ENCODE results near the gene CDADC1. TPM values are rescaled to one million over a fixed set of nuclear protein-coding genes. Genes with fewer than 3 reads are reported as not detected.

Gene CDADC1
- total and polyA plus RNA-seq, 2 of the 13 experiments (the other 11 are each of a cell fraction or from before 2014, with no cell fraction given): 2.4 to 9.0 TPM

- TF ChIP-seq ZBTB39 (CRISPR knock-in tag; IDR thresholded peaks at IDR 0.05) (no peak), ZNF740 (CRISPR knock-in tag; IDR thresholded peaks at IDR 0.05) (no peak), XBP1 (CRISPR knock-in tag; IDR thresholded peaks at IDR 0.05) (no peak), MAF1 (CRISPR knock-in tag; IDR thresholded peaks at IDR 0.05; ENCODE audit: borderline replicate concordance) (no peak), IKZF4 (CRISPR knock-in tag; IDR thresholded peaks at IDR 0.05; ENCODE audit: borderline replicate concordance, low read depth, not compliant biosample characterization) (no peak), ZEB1 (IDR thresholded peaks at IDR 0.05; ENCODE audit: insufficient replicate concordance, low read depth) (no peak), ZNF512 (CRISPR knock-in tag; IDR thresholded peaks at IDR 0.05) (no peak), ATF4 (CRISPR knock-in tag; IDR thresholded peaks at IDR 0.05) (no peak), CC2D1A (CRISPR knock-in tag; IDR thresholded peaks at IDR 0.05) (no peak), ZNF646 (CRISPR knock-in tag; IDR thresholded peaks at IDR 0.05) (no peak), AGO2 (optimal IDR thresholded peaks at IDR 0.05; ENCODE audit: low read depth, low read length) (no peak), NFKBIZ (CRISPR knock-in tag; IDR thresholded peaks at IDR 0.05) (no peak), ZMYM2 (CRISPR knock-in tag; IDR thresholded peaks at IDR 0.05) (no peak), ZNF788 (CRISPR knock-in tag; IDR thresholded peaks at IDR 0.05; ENCODE audit: borderline replicate concordance) (no peak), ZBTB43 (CRISPR knock-in tag; conservative IDR thresholded peaks at IDR 0.05) (no peak)
Measured at GRCh38 chr13:49300739-49301589, 53.2 kb downstream of the CDADC1 start (continued).

Measured in HepG2 (cell line).